Stimulated activated CD4-positive, alpha-beta T cell treated with anti-CD3 and anti-CD28 coated beads, Interleukin-4, amount 100 ng/mL, for 48 hours (primary cell): ENCODE measurements around the gene MTLN.
"Not testable (repeated sequence)": the region's sequence is repeated elsewhere in the genome, so short reads cannot be mapped to it uniquely, and the experiment has no call there.

ENCODE experiments used
- DNase-seq, 2 donors: peaks; one replicate each; pipeline ENCODE4 v3.0.0-alpha.2; 2020; ENCODE audit warnings: low read depth in 2 of 2

Gene MTLN, protein sequence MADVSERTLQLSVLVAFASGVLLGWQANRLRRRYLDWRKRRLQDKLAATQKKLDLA

DNA sequence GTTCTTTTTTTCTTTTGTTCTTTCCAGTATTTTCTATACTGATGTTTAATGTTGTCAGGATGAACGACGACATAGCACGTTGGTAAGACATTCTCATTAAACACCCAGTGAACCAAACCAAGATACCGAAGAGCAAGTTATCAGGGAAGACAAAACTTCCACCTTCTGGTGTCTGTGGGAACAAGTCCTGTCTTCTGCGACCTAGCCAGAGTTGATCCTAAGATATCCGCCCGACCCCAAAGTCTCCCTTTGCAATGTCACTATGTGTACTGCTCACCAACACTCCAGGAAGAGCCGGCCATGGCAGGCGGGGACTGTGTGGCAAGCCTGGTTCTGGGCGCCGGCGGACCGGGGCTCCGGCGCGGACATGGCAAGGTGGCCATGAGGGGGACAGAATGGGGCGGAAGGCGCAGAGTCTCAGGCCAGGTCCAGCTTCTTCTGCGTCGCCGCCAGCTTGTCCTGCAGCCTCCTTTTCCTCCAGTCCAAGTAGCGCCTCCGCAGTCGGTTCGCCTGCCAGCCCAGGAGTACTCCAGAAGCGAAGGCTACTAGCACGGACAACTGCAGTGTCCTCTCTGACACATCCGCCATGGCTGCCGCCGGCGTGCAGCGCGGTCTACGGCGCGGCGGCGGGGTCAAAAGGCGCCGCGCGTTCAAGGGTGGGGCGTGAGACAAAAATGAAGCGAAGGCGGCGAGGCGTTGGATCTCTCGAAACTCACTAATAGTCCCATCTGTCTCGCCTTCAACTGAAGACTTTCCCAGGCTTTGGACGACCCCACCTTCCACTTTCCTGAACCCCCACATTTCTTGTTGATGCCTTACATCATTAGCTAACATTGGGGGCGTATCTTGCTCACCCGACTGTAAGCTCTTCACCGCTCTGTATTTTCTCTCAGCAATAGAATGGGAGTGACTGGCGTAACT, at the start of gene MTLN:
MTLN (minus strand) TSS at position 610 of the 921 bp plus-strand sequence; CDS start at position 588, 22 bp downstream.
- DNase-seq, result peak; percentile 49 to 61

- not testable (repeated sequence) for DNase-seq
These were observed 49.6 kb upstream of the MTLN start for GRCh38 chr2:110261910-110262309.

DNA sequence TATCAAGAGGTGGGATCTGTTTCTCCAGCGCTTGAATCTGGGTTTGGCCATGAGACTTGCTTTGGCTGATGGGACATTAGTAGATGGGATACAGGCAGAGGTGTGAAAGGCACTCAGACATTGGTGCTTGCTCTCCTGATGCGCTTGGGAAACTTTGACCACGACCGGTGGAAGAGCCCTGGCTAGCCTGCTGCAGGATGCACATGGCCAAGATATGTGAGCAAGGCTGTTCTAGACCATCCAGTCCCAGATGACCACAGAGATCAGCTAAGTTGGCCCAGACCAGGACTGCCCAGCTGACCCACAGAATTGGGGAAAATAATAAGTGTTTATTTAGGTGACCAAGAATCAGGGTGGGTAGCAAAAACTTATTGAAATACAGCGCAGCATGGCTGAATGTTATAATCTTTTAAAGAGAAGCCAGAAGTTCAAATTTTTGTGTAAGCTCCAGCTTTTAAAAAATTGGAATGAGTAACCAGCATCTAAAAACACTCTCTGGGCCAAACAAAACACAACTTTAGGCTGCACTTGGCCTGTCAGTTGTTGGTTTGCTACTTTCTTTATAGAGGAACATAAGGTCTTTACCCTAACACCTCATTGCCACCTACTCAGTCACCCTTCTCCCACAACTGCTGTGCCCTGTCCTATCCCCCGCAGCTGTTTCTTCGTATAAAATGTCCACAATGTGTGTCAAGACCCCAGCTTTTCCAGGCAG, 35.9 kb upstream of the MTLN start:
- not testable (repeated sequence) for DNase-seq

GRCh38 chr2:110245488-110246435, 33.4 kb upstream of the MTLN start:
- DNase-seq, result not testable (repeated sequence)

DNA sequence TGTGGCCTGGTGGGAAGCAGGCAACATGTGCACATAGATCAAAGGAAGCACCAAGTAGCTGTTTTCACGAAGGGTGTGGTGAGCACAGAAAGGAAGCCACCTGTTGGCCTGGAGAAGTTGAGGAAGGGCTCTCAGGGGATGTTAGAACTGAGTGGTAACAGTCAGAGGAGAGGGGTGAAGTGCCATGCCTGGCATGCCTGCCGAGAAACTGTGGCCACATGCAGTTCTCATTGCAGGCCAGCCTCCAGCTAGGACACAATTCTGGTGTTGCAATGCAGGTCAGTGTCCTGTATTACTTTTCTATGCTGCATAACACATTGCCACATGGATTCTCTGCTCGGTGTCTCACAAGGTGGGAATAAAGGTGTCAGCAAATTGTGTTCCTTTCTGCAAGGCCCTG, 30.9 kb upstream of the MTLN start:
- DNase-seq, result not testable (repeated sequence)

DNA sequence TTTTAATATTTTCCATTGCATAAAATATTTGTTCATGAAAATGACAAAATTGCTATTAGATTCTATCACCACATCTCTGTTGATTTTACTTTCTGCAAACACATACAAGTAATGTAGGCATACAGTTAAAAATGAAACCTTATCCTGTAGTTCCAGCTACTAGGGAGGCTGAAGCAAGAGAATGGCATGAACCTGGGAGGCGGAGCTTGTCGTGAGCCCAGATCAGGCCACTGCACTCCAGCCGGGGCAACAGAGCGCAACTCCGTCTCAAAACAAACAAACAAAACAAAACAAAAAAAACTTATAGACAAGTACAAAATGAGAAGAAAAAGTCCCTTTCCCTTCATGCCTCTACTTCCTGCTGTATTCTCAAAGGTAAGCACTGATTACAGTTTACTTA, 22.2 kb upstream of the MTLN start:
- not testable (repeated sequence) for DNase-seq

DNA sequence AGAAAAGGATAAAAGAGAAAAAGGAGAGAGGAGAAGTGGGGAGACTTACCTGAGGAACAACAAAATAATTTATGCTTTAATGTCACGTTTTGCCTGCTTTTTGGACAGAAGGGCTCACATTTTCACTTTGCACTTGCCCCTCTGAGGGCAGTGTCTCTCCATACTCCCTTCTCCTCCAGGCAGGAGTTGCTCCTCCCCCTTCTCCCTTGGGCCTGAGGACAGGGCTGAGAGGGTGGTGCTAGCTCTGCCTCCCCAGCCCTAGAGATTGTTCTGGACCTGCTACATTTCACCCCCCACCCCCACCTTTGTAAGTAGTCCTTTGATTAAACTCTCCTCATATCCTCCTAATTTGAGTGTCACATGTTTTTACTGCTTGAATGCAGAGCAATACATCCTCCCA, 17.5 kb upstream of the MTLN start:
- DNase-seq, result not testable (repeated sequence)

- DNase-seq, result not testable (repeated sequence)
These were observed 10.3 kb upstream of the MTLN start for GRCh38 chr2:110222626-110223025.

DNA sequence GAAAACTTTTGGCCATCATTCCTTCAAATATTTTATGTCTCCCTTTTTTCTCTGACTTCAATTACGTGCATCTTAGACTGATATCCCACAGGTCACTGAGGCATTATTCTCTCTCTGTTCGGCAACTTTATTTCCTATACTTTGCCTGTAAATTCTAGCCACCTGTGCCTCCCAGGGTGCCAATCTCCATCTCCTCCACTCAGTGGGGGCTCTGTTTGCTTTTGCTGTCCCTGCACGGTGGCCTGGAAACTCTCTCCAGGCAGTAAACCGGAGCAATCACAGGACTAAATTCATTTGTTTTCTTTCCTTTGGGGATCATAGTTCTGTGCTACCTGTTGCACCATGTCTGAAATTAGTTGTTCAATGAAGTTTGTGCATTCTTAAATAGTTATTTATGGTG, 9.6 kb upstream of the MTLN start:
- DNase-seq, result no peak

DNA sequence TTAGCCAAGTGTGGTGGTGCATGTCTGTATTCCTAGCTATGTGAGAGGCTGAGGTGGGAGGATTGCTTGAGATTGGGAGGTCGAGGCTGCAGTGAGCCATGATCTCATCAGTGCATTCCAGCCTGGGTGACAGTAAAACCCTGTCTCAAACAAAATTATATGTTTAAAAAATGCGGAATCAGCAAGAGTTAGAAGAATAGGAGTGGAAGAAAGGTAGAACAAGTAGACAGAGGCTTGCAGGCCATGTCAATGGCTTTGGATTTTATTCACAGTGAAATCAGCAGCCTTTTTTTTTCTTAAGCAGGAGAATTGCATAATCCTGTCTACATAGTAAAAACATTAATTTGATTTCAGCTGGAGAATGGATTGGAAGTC, 7.8 kb upstream of the MTLN start:
- DNase-seq, result no peak

DNA sequence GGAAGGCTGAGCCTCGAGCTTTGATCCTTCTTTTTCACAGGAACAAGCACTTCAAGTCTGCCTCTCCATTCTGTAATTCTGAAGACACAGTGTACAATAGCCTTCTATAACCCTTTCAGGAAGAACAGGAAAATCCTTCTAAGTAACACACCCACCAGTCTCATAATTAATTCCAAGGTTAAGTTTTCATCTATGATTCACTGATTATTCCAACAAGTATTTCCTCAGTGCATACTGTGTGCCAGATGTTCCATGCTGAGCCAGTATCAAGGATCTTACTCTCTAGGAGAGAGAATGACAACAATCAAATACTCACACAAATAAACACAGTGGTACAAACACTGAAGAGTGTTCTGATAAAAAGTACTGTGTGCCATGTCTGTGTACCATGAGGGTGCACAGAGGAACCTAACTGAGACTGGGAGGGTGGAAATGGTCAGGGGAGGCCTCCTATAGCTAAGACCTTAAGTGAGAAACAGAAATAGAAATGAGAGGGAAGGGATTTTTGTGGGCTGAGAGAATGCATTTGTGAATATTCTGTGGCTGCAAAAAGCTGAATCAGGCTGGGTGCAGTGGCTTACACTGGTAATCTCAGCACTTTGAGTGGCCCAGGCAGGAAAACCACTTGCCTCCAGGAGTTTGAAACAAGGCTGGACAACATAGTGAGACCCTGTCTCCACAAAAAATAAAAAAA, 7.3 kb upstream of the MTLN start:
- no peak for DNase-seq

GRCh38 chr2:110218889-110219288, 6.5 kb upstream of the MTLN start:
- not testable (repeated sequence) for DNase-seq

DNA sequence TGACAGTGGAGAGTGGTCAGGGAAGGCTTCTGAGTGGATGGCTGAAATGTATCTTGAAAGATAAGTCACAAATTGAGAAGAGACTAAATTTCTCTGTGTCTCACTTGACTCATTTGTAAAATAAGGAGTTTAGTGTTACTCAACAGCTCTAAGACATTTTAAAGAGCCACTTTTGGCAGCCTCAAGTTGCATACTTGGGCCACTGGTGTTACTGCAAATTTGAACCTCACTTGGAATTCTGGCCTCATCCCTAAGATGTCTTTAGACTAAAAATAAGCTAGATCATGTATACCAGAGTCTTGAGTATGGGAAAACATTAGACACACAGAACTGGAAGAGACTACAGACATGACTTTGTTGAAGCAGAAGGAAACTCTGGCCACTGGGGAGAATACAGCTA, 4.5 kb upstream of the MTLN start:
- no peak for DNase-seq

GRCh38 chr2:110216199-110216598, 3.9 kb upstream of the MTLN start:
- DNase-seq, result no peak

DNA sequence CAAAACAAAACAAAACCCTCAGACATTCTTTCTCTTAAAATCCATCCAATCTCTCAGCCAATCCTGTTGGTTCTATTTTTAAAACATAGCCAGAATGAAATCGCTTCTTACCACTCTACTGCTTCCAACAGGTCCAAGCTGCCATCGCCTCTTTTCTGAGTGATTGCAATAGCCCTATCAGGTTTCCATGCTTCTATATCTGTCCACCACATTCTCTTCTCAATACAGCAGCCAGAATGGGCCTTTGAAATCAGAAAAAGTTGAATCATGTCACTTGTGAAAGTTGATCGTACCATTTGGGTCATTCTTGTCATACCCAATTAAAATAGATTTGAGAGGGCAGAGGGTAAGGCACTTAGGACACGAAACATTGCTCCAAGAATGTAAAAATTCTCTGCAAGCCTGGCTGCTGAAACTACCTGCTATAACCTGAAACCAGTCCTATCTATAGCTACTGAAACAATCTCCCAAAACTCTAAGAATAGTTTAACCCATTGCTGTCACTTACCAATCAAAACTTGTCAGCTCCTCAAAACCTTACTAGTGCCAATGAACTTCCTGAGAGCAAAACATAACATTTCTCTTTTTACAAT, 3.3 kb upstream of the MTLN start:
- no peak for DNase-seq

GRCh38 chr2:110215091-110215490, 2.7 kb upstream of the MTLN start:
- DNase-seq, result no peak

DNA sequence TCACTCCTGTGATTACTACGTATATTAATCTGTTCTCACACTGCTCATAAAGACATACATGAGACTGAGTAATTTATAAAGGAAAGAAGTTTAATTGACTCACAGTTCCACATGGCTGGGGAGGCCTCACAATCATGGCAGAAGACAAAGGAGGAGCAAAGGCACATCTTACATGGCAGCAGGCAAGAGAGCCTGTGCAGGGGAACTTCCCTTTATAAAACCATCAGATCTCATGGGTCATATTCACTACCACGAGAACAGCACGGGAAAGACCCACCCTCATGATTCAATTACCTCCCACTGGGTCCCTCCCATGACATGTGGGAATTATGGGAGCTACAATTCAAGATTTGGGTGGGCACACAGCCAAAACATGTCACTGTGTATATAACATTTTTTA, 1.2 kb upstream of the MTLN start:
- not testable (repeated sequence) for DNase-seq

DNA sequence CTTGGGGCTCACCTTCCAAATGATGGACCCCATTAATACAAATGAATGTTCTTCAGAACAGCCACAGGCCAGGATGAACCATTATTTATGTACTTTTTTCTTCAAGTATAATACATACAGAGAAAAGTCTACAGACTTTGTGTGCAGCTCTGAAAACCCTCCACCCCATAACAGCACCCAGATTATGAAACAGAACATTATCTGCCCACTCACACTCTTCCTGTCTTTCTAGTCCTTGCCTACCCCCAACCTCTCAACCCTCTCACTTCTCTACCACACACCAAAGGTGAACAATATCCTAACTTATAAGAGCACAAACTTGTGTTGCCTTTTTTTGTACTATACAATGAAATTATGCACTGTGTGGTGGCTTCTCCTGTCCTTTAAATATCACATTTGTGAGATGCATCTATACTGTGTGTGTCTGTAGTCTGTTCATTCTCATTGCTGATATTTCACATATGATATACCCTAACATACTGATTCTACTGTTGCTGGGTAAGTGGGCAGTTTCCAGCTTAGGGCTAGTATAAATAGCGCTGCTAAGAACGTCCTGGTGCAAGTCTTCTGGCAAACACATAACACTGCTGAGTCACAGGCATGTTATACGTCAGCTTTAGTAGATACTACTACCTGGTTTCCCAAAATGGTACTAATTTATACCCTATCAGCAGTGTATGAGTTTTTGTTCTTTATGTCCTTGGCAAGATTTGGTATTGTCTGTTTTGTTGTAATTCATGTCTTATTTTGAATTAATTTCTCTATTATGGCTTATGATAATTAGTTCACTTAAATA, 6.5 kb downstream of the MTLN start:
- DNase-seq, result no peak
